ENCODE measurements around the gene CREB5. TPM values are rescaled to one million over a fixed set of nuclear protein-coding genes. Genes with fewer than 3 reads are reported as not detected.

The CREB5 gene
- total and polyA plus RNA-seq, 3 donors from 2014 or later = 2.0 to 2.9 (median 2.9) TPM

DNA sequence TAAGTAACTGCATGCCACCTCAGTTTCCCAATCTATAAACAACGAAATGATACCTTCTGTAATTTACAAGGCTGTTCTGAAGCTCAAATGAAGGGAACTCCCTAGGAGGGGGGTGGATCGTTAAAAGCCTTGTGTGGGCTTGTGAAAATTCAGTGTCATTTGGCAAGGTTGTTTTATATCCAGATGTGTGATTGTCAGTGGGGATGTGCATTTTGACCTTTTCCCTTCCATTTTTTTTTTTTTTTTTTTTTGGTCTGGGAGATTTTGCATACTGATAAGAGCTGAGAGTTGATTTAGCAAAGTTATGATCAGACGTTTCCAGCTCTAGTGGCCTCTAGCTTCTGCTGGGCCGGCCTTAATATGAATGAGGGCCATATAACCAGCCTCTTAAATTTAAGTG is 22.8 kb downstream of the CREB5 start:
- Histone ChIP-seq H3K27ac (no peak overlapping the region), H3K9me3 (no peaks in the 10 kb centered on the region), H3K27me3 (no peaks in the 10 kb centered on the region), H3K4me1 (no peaks in the 10 kb centered on the region), H3K4me3 (no peak overlapping the region), H3K36me3 (ENCODE audit: low read depth, missing control alignments) (no peaks in the 10 kb centered on the region)
- no peak for DNase-seq
- no peak for TF ChIP-seq POLR2A (IDR thresholded peaks at IDR 0.05)
- TF ChIP-seq, protein P1, sequence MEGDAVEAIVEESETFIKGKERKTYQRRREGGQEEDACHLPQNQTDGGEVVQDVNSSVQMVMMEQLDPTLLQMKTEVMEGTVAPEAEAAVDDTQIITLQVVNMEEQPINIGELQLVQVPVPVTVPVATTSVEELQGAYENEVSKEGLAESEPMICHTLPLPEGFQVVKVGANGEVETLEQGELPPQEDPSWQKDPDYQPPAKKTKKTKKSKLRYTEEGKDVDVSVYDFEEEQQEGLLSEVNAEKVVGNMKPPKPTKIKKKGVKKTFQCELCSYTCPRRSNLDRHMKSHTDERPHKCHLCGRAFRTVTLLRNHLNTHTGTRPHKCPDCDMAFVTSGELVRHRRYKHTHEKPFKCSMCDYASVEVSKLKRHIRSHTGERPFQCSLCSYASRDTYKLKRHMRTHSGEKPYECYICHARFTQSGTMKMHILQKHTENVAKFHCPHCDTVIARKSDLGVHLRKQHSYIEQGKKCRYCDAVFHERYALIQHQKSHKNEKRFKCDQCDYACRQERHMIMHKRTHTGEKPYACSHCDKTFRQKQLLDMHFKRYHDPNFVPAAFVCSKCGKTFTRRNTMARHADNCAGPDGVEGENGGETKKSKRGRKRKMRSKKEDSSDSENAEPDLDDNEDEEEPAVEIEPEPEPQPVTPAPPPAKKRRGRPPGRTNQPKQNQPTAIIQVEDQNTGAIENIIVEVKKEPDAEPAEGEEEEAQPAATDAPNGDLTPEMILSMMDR (IDR thresholded peaks at IDR 0.05) = no peak
- 80 to 85% methylated on average over 4 of the region's 4 CpGs for WGBS, 2 donors
- intact Hi-C loops (cut with DNase I; ENCODE audit: low total_unique reads) = no loop called here

DNA sequence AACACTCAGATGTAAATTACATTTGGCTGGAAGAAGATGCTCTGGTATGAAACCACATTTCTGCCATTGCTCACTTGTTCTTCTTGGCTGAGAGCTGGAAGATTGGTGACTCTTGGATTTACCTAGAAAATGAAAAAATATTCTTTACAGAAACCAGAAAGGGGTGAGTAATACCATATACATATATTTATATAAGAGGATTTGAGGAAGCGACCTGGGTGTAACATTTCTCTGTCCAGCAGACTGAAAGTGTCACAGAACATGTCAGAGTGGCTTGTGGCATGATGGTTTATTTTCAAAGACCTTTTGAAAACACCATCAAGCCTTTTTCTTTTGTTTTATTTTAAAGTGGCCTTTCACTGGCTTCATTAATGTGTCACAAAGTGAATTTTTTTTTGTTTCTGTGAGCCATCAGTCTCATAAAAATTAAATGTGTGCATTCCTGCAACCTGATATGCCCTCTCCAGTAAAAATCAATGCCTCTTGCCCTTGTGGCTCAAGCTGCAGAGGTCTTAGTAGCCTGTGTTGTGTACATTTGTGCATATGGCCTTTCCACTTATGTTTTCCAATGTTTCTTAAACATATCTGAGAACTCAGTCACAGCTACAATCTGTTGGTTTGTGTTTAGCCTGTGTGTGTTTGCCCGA is 23.5 kb downstream of the CREB5 start:
- H3K36me3 ChIP-seq (ENCODE audit: low read depth, missing control alignments) = no peaks in the 10 kb centered on the region
- intact Hi-C loops (cut with DNase I; ENCODE audit: low total_unique reads) = no loop called here
- TF ChIP-seq POLR2A (IDR thresholded peaks at IDR 0.05) = no peak
- TF ChIP-seq, protein P1 (IDR thresholded peaks at IDR 0.05) = no peak
- no peaks in the 10 kb centered on the region for H3K9me3 ChIP-seq
- 79 to 95% methylated on average over 2 of the region's 2 CpGs for WGBS, 2 donors
- DNase-seq = no peak
- no peaks in the 10 kb centered on the region for H3K4me1 ChIP-seq
- no peak overlapping the region for H3K27ac ChIP-seq
- H3K27me3 ChIP-seq = no peaks in the 10 kb centered on the region
- no peak overlapping the region for H3K4me3 ChIP-seq

DNA sequence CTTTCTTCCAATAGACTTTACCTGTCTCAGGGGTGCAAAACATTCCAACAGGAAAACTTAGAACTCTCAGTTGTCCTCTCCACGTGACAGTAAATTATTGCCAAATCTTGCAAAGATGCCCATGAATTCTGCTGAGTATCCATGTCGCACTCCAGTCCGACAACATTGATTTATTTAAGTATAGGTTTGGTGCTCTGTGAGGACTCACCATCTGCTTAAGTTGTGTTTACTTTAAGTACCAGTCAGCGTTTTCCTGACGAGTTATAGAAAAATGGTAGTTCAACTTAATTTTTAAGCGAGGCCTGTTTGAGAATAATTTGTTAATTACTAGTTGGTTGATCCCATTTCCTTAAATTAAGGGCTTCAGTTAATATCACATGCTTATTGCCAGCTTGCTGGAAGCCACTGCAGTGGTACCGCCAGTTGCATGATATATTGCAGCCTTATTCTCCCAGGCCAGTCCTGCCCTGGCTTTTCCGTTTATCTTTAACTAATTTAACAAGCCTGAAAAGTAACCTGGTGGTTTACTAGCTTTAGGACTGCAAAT is 27.8 kb downstream of the CREB5 start:
- Histone ChIP-seq H3K27ac (no peak overlapping the region), H3K4me1 (no peaks in the 10 kb centered on the region), H3K27me3 (no peaks in the 10 kb centered on the region), H3K4me3 (no peak overlapping the region), H3K9me3 (no peaks in the 10 kb centered on the region), H3K36me3 (ENCODE audit: low read depth, missing control alignments) (no peaks in the 10 kb centered on the region)
- DNase-seq = no peak
- 91 to 96% methylated on average over 8 of the region's 8 CpGs for WGBS, 2 donors
- TF ChIP-seq, protein P1 (IDR thresholded peaks at IDR 0.05) = no peak
- TF ChIP-seq POLR2A (IDR thresholded peaks at IDR 0.05) = no peak
- intact Hi-C loops (cut with DNase I; ENCODE audit: low total_unique reads) = no loop called here

DNA sequence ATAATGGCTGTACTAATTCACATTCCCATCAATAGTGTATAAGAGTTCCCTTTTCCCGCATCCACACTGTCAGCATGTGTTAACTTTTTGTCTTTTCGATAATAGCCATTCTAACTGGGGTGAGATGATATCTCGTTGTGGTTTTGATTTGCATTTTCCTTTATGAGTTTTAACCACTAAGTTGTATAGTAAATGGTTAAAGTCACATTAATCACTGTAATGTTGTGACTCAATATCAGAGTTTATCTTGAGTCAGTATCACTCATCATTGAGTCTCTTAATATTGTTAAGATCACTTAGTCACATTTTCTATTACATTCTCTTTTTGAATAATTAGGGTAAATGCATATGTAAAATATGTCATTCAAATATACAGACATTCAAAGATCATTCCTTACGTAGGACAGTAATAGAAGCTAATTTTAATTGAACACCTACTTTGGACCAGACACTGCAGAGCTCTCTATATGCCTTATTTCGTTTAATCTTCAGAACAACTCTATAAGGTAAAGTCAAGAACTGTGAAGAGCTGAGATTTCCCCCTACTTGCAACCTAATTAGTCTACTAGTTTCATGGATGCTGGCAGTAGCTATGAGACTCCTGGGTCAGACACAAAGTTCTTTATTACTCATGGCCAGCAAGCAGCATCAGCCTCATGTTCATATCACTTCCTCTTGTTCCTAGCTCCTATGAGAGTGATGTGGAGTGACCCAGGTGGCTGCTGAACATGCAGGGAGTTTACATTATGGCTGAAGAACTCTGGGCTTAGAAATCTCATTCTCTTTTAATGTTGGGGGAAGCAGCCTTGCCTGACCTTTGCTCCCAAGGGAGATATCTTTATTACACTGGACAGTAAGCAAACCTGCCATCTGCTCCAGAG is 30.5 kb downstream of the CREB5 start:
- H3K4me1 ChIP-seq = no peaks in the 10 kb centered on the region
- H3K9me3 ChIP-seq = no peaks in the 10 kb centered on the region
- H3K27ac ChIP-seq = no peak overlapping the region
- intact Hi-C loops (cut with DNase I; ENCODE audit: low total_unique reads) = no loop called here
- H3K4me3 ChIP-seq = no peak overlapping the region
- WGBS, 2 donors = 88 to 92% methylated on average over 5 of the region's 5 CpGs
- no peak for TF ChIP-seq POLR2A (IDR thresholded peaks at IDR 0.05)
- TF ChIP-seq, protein P1 (IDR thresholded peaks at IDR 0.05) = no peak
- no peaks in the 10 kb centered on the region for H3K27me3 ChIP-seq
- no peaks in the 10 kb centered on the region for H3K36me3 ChIP-seq (ENCODE audit: low read depth, missing control alignments)
- no peak for DNase-seq
